GM12878 (cell line): ENCODE results near the gene S1PR1. TPM values are rescaled to one million over a fixed set of nuclear protein-coding genes. Genes with fewer than 3 reads are reported as not detected.

Experiments used
- ATAC-seq: fragments of 200-7000 bp; cut with Tn5 transposase; 3 replicates; pipeline ENCODE4 v1.9.1; 2020; ENCODE audit warnings: mild to moderate bottlenecking, moderate library complexity
- BruUV-seq: library from RNA; stranded (reverse); fragments of 400-500 nt; replicated peaks from 2 replicates; lab custom pipeline; 2021; lab: Mats Ljungman, UMichigan
- CTCF ChIA-PET: fragments of 300-600 bp; sonication (Branson Sonifier 250); formaldehyde crosslinking; extraction: SDS; loops from one replicate; lab custom pipeline; 2021; ENCODE audit warnings: inconsistent platforms; lab: Yijun Ruan, JAX
- POLR2A ChIA-PET: fragments of 350-600 bp; formaldehyde crosslinking; extraction: SDS; loops from one replicate; lab custom pipeline; 2021; ENCODE audit warnings: inconsistent platforms; lab: Charles Lee
- RAD21 ChIA-PET: fragments of 300-600 bp; sonication (Branson Sonifier 250); formaldehyde crosslinking; loops from one replicate; lab custom pipeline; 2023; ENCODE audit warnings: antibody characterized with exemption; ENCODE audit not compliant: unreplicated experiment; lab: Charles Lee
- SMC1A ChIA-PET: fragments of 300-600 bp; sonication (Branson Sonifier 250); formaldehyde crosslinking; loops from one replicate; lab custom pipeline; 2023; ENCODE audit not compliant: unreplicated experiment, uncharacterized antibody; lab: Charles Lee
- DNase-seq: peaks from one replicate; pipeline ENCODE4 v3.0.0-alpha.2; 2011; ENCODE audit warnings: low read depth, low spot score
- FAIRE-seq: peaks from 3 replicates; lab custom pipeline; 2011; peaks lifted over from hg19 to GRCh38; lab: Jason Lieb, UNC
- H2AFZ ChIP-seq: 2 replicates; pipeline ENCODE4 v1.6.0; 2011; ENCODE audit warnings: low read depth, low read length, control low read depth; ENCODE audit not compliant: control insufficient read depth
- H3K27ac ChIP-seq: 2 replicates; pipeline ENCODE4 v1.5.1; 2011; ENCODE audit warnings: control low read depth; ENCODE audit not compliant: control insufficient read depth, insufficient read depth
- H3K27me3 ChIP-seq, 2 experiments: replicated peaks in 1 of 2; 2 replicates each; pipeline versions ENCODE4 v1.6.0 to v1.6.1; 2011; ENCODE audit warnings: low read length in 1 of 2; ENCODE audit not compliant: control insufficient read depth in 2 of 2, insufficient read depth in 2 of 2
- H3K36me3 ChIP-seq, 2 experiments: 2 replicates each; pipeline ENCODE4 v1.5.1; 2011; ENCODE audit warnings: low read length in 1 of 2; ENCODE audit not compliant: control insufficient read depth in 2 of 2, insufficient read depth in 2 of 2
- H3K4me1 ChIP-seq: 2 replicates; pipeline ENCODE4 v1.6.1; 2011; ENCODE audit warnings: mild to moderate bottlenecking, low read length, moderate library complexity, mixed read lengths; ENCODE audit not compliant: control insufficient read depth, insufficient read depth
- H3K4me2 ChIP-seq: 2 replicates; pipeline ENCODE4 v1.6.0; 2011; ENCODE audit warnings: control low read depth; ENCODE audit not compliant: control insufficient read depth, insufficient read depth
- H3K4me3 ChIP-seq: fragments of 200-600 bp; sonication (generic); 2 replicates; pipeline ENCODE4 v1.5.1; 2016
- H3K79me2 ChIP-seq: 2 replicates; pipeline ENCODE4 v1.6.0; 2011; ENCODE audit warnings: low read length; ENCODE audit not compliant: control insufficient read depth, insufficient read depth
- H3K9ac ChIP-seq: 2 replicates; pipeline ENCODE4 v1.8.0; 2011; ENCODE audit warnings: low read length, control low read depth, mixed read lengths; ENCODE audit not compliant: control insufficient read depth, insufficient read depth
- H3K9me3 ChIP-seq: replicated peaks from 3 replicates; pipeline ENCODE4 v1.5.1; 2011; ENCODE audit warnings: mild to moderate bottlenecking, low read length; ENCODE audit not compliant: control insufficient read depth, insufficient read depth
- H4K20me1 ChIP-seq: 2 replicates; pipeline ENCODE4 v1.6.0; 2011; ENCODE audit not compliant: control insufficient read depth, insufficient read depth
- ATF3 ChIP-seq: IDR thresholded peaks from 2 replicates; pipeline ENCODE4 v1.6.1; 2011; ENCODE audit warnings: low read depth, mild to moderate bottlenecking, low read length, moderate library complexity, borderline replicate concordance; ENCODE audit errors: extremely low read depth
- BCL3 ChIP-seq: IDR thresholded peaks from 2 replicates; pipeline ENCODE4 v1.6.1; 2011; ENCODE audit warnings: borderline replicate concordance, low read depth, mild to moderate bottlenecking, moderate library complexity, low read length; ENCODE audit not compliant: insufficient read depth, poor library complexity, severe bottlenecking
- CBX5 ChIP-seq: sonication (generic); IDR thresholded peaks from 2 replicates; pipeline ENCODE4 v1.6.1; 2016; ENCODE audit warnings: low read depth, moderate library complexity, mild to moderate bottlenecking, inconsistent platforms
- CREM ChIP-seq: IDR thresholded peaks from 2 replicates; pipeline ENCODE4 v1.6.1; 2014; ENCODE audit warnings: antibody characterized with exemption, low read depth
- E4F1 ChIP-seq: fragments of 450-650 bp; IDR thresholded peaks from 2 replicates; pipeline ENCODE4 v1.6.1; 2018; ENCODE audit warnings: borderline replicate concordance, mild to moderate bottlenecking; ENCODE audit not compliant: partially characterized antibody
- HDAC6 ChIP-seq: fragments of 200-600 bp; sonication (generic); IDR thresholded peaks from one replicate; pipeline ENCODE4 v1.8.0; 2017; ENCODE audit warnings: antibody characterized with exemption; ENCODE audit not compliant: unreplicated experiment
- IKZF1 ChIP-seq: fragments of 450-650 bp; conservative IDR thresholded peaks from 2 replicates; pipeline ENCODE4 v1.6.1; 2017; ENCODE audit warnings: antibody characterized with exemption, mild to moderate bottlenecking
- IRF3 ChIP-seq: fragments of 450-650 bp; IDR thresholded peaks from 2 replicates; pipeline ENCODE4 v1.6.1; 2014; ENCODE audit warnings: mild to moderate bottlenecking
- KDM1A ChIP-seq: fragments of 200-600 bp; sonication (generic); IDR thresholded peaks from 2 replicates; pipeline ENCODE4 v1.6.1; 2016; ENCODE audit warnings: borderline replicate concordance
- MAX ChIP-seq: IDR thresholded peaks from 2 replicates; pipeline ENCODE4 v1.6.1; 2012; ENCODE audit warnings: low read depth, low read length, improper control_type of control experiment
- SMC3 ChIP-seq: IDR thresholded peaks from 2 replicates; pipeline ENCODE4 v1.6.1; 2011; ENCODE audit warnings: low read length, improper control_type of control experiment, borderline replicate concordance
- SUPT20H ChIP-seq: IDR thresholded peaks from 2 replicates; pipeline ENCODE4 v1.6.1; 2011; ENCODE audit warnings: low read depth, mild to moderate bottlenecking, low read length, moderate library complexity, borderline replicate concordance; ENCODE audit not compliant: control insufficient read depth
- TARDBP ChIP-seq: IDR thresholded peaks from 2 replicates; pipeline ENCODE4 v1.6.1; 2016; ENCODE audit warnings: borderline replicate concordance
- ZNF384 ChIP-seq: IDR thresholded peaks from 2 replicates; pipeline ENCODE4 v1.6.1; 2012; ENCODE audit warnings: low read depth, mild to moderate bottlenecking, low read length, improper control_type of control experiment, borderline replicate concordance
- WGBS: methylation state at CpG from one replicate; pipeline ENCODE4 v1.1.6; 2016; ENCODE audit warnings: low lambda C conversion rate; ENCODE audit not compliant: insufficient replicate concordance, insufficient coverage; ENCODE audit errors: missing lambda C conversion rate; 5-methylcytosine and 5-hydroxymethylcytosine counted together
- in situ Hi-C: fragments of 300-500 bp; cut with MboI; formaldehyde crosslinking; loops from 9 replicates; pipeline ENCODE4 v1.14.3; 2018; ENCODE audit warnings: mixed read lengths
- intact Hi-C: fragments of 100-400 bp; cut with micrococcal nuclease; formaldehyde crosslinking; loops from one replicate; pipeline ENCODE4 v1.14.2; 2022; ENCODE audit not compliant: unreplicated experiment
- polyA plus RNA-seq, 11 experiments: library from polyadenylated mRNA; depleted of rRNA in 4 of 11; unstranded in 6 of 11; stranded (reverse) in 5 of 11; fragments of >200 nt; fragmentation: Nextera tagmentation in 4 of 11; fragmentation: Illumina TruSeq in 1 of 11; extraction: Ambion mirVana in 4 of 11; extraction: Trizol in 1 of 11; gene quantifications; 1 replicate in 1 of 11; 2 replicates in 10 of 11; pipeline versions ENCODE4 v1.2.1 to v1.2.3, GENCODE V29; 2011 to 2016; ENCODE audit warnings: inconsistent platforms in 2 of 11, missing spikeins in 2 of 11, low read depth in 1 of 11
- total RNA-seq, 4 experiments: library from RNA; depleted of rRNA in 3 of 4; stranded (reverse); fragments of >200 nt in 3 of 4; fragmentation: Illumina TruSeq in 1 of 4; extraction: Trizol in 1 of 4; gene quantifications; 2 replicates each; pipeline versions ENCODE4 v1.2.1 to v1.2.3, GENCODE V29; 2013 to 2021

S1PR1 gene
- total and polyA plus RNA-seq, 10 of the 15 experiments (the other 5 are each of a cell fraction or from before 2014, with no cell fraction given): 3.8 to 59.4 (median 30.7) TPM

GRCh38 chr1:101247404-101248287, 10.8 kb downstream of the S1PR1 start:
- WGBS: 18% methylated on average over 6 of the region's 6 CpGs
- intact Hi-C loops: loop anchor here (2.0 kb wide), 1 partner anchor 41 kb away; no protein-coding TSS in a partner anchor
- H4K20me1 ChIP-seq: no peaks in the 10 kb centered on the region
- in situ Hi-C loops: no loop called here
- H3K4me2 ChIP-seq: peak overlapping the region; percentile 77
- H3K4me1 ChIP-seq: peaks cover 31% of the 10 kb centered on the region
- FAIRE-seq (peak; percentile 88), DNase-seq (peak; percentile 94), ATAC-seq (peak; percentile 93)
- H3K79me2 ChIP-seq: peaks cover 1% of the 10 kb centered on the region; the same call in 1 of the 2 replicates
- H3K27me3 ChIP-seq: no peaks in the 10 kb centered on the region
- peaks cover 0 to under 1% of the 10 kb centered on the region in 2 experiments; a peak in 2 of 4 replicates for H3K36me3 ChIP-seq
- CTCF ChIA-PET: interaction anchor here (0.5 to 3.4 kb wide), 15 partner anchors 9 to 327 kb away, joined by 3 to 45 read pairs (median 5); partner anchors contain the start of gene S1PR1
- no TSS peak for BruUV-seq
- peak overlapping the region; percentile 22; the same call in 1 of the 2 replicates for H3K9ac ChIP-seq
- SMC1A ChIA-PET: interaction anchor here (0.7 to 4.0 kb wide), 24 partner anchors 9 to 330 kb away, joined by 3 to 27 read pairs (median 4); no protein-coding TSS in a partner anchor
- POLR2A ChIA-PET: interaction anchor here (1.0 kb wide), 1 partner anchor 9 kb away, joined by 4 read pairs; no protein-coding TSS in a partner anchor
- peak overlapping the region; percentile 76 for H3K27ac ChIP-seq
- H3K4me3 ChIP-seq: peak overlapping the region; percentile 10; the same call in 1 of the 2 replicates
- H3K9me3 ChIP-seq: no peaks in the 10 kb centered on the region; the same call in 2 of the 3 replicates
- peak overlapping the region; percentile 5 for H2AFZ ChIP-seq
- RAD21 ChIA-PET: interaction anchor here (0.7 to 2.7 kb wide), 17 partner anchors 9 to 327 kb away, joined by 3 to 16 read pairs (median 4); partner anchors contain the start of gene S1PR1
- TF ChIP-seq IKZF1 (peak; percentile 61; the same call in 1 of the 2 replicates), ZNF384 (no peak), ATF3 (no peak), MAX (0 out of 2 replicates have a peak, but pooled peaks have one; percentile 25), BCL3 (peak; percentile 74), HDAC6 (no peak), SMC3 (no peak), IRF3 (no peak), E4F1 (no peak), TARDBP (no peak), SUPT20H (no peak), CREM (peak; percentile 44; the same call in 1 of the 2 replicates), CBX5 (0 out of 2 replicates have a peak, but pooled peaks have one; percentile 74), KDM1A (no peak)
